Measurements from ENCODE around the gene NRDC.

NRDC gene

DNA sequence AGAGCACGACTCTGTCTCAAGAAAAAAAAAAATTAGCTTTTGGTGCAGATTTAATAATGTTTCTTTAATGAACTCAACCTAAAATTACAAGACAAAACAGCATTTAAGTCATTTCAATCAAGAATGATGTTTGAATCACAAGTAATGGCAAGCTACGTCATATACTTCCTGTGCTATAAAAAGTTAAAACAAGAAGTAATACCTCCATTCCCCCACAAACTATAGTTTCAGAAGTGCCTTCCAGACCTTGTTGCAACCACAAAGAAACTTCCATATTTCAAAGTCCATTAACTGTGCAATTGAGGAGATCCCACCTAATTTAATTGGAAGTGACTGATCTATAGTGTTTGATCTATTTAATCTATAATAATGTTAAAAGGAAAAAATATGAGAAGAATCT, 15.1 kb downstream of the NRDC start:
- TF ChIP-seq ZFX (IDR thresholded peaks at IDR 0.05), result no peak
- no peak overlapping the region for H3K27ac ChIP-seq

DNA sequence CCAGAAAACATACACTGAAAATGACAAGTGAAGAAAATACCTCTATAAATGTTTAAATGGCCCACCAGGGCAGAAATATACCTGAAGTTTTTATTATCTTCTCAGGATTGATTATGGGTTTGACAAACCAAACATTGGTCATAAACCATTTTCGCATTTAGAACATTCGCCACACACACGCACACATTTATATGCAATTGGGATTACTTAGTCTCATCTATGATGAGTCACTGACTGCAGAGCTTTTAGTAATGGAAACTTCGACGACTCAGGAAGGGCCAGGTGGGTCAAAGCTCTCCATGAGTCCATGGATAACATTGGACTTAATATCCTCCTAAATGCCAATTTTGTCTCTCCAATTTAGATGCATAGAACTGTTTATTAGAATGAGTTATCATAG, 16.9 kb downstream of the NRDC start:
- H3K27ac ChIP-seq, result no peak overlapping the region
- no peak for TF ChIP-seq ZFX (IDR thresholded peaks at IDR 0.05)
- TF ChIP-seq, protein P1, sequence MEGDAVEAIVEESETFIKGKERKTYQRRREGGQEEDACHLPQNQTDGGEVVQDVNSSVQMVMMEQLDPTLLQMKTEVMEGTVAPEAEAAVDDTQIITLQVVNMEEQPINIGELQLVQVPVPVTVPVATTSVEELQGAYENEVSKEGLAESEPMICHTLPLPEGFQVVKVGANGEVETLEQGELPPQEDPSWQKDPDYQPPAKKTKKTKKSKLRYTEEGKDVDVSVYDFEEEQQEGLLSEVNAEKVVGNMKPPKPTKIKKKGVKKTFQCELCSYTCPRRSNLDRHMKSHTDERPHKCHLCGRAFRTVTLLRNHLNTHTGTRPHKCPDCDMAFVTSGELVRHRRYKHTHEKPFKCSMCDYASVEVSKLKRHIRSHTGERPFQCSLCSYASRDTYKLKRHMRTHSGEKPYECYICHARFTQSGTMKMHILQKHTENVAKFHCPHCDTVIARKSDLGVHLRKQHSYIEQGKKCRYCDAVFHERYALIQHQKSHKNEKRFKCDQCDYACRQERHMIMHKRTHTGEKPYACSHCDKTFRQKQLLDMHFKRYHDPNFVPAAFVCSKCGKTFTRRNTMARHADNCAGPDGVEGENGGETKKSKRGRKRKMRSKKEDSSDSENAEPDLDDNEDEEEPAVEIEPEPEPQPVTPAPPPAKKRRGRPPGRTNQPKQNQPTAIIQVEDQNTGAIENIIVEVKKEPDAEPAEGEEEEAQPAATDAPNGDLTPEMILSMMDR (conservative IDR thresholded peaks at IDR 0.05), result no peak

DNA sequence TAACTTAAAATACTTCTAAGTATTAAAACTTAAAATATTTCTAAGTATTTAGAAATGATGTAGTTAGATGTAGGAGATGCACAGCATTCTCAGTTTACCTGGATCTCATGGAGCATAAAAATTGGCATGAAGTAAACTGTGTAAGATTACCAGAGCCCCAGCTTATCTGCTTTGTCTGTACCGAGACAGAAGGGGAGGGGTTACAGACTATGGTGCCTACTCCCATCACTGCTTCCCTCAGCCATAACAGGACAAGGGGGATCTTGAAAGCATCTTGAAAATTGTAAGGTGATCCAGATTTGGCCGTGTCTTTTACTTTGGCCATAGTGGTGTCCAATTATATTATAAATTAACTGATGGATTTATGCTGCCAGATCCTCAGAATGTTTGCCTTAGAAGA, 18.8 kb downstream of the NRDC start:
- H3K27ac ChIP-seq, result no peak overlapping the region
- TF ChIP-seq, protein P1 (conservative IDR thresholded peaks at IDR 0.05), result no peak
- TF ChIP-seq ZFX (IDR thresholded peaks at IDR 0.05), result no peak

DNA sequence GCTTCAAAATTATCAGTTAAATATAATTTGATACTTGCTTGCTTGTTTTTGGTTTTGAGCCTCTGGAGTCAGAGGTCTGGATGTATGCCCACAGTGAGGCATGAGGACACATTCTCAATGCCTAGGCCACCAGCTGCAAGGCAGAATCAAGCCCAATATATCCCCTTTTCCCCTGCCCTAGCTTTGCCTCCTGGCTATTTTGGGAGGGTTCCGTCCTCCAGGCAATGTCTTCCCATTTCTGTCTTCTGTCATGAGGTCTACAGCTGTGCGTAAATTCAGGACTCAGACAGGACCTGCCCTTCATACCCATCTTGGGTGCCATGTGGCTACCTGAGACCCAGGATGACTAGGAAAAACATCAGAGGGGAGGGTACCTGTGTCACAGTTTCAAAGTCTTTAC, 19.2 kb downstream of the NRDC start:
- no peak overlapping the region for H3K27ac ChIP-seq

DNA sequence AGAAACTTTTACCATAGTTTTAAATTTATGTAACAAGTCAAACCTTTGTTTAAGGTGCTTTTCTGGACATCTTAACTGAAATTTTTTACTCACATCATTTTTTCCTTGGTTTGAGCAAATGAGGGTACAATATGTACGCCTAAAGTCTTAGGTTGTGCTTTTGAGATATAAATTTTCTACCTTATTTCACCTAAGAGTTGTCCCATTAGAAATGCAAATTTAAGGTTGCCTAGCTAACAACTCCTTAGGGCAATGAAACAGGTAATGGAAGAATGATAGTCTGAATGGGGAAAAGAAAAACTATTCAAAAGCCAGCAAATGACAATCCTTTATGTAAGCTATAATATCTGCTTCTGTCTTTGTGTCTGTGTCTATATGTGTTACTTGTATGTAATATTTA, 19.6 kb downstream of the NRDC start:
- no peak for TF ChIP-seq ZFX (IDR thresholded peaks at IDR 0.05)
- TF ChIP-seq, protein P1 (conservative IDR thresholded peaks at IDR 0.05), result no peak
- H3K27ac ChIP-seq, result no peak overlapping the region

More for the DNA sequence above, 19.2 kb downstream of the NRDC start:
- no peak for TF ChIP-seq ZFX (IDR thresholded peaks at IDR 0.05)
- TF ChIP-seq, protein P1 (conservative IDR thresholded peaks at IDR 0.05), result no peak

DNA sequence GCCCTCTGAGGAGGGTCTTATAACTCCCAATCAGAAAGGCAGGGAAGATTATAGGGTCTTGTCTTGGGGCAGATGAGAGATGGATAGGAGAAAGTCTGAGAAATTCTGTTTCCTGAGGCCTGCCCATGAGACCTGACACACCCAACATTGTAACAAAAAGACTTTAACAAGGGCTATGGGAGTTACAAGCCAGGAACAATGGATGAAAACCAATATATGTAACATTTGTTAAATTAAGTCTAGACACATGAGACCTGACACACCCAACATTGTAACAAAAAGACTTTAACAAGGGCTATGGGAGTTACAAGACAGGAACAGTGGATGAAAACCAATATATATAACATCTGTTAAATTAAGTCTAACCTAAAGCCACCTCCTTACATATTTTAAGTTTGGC, 21.8 kb downstream of the NRDC start:
- no peak for TF ChIP-seq ZFX (IDR thresholded peaks at IDR 0.05)
- TF ChIP-seq, protein P1 (conservative IDR thresholded peaks at IDR 0.05), result no peak
- no peak overlapping the region for H3K27ac ChIP-seq

DNA sequence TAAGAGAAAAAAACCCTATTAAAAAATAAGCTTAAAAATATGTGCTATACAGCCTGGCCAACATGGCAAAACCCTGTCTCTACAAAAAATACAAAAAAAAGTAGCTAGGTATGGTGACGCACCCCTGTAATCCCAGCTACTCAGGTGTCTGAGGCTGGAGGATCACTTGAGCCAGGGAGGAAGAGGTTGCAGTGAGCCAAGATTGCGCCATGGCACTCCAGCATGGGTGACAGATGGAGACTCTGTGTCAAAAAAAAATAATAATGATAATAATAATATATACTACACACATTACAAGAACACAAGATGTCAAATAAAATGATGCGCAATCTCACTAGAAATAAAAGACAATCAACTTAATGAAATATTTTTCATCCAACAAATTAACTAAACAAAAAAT, 22.9 kb downstream of the NRDC start:
- H3K27ac ChIP-seq, result no peak overlapping the region
- no peak for TF ChIP-seq ZFX (IDR thresholded peaks at IDR 0.05)
- TF ChIP-seq, protein P1 (conservative IDR thresholded peaks at IDR 0.05), result no peak

DNA sequence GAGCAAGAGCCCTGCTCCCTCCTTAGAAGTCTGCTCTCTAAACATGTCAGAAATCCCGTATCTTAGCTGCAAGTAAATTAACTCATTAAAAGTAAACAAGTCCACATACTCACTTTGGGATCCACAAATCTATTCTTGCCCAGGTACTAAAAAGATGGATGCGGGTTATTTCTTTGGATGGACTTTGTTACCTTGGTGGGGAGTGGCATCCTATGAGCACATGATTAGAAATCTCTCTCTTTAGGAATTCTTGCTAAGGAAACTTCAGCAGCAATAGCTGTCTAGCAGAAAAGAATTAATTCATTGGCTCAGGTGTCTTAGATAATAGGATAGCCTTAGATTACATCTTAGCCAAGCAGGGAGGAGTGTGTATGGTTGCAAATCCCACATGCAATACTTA, 25.2 kb downstream of the NRDC start:
- no peak overlapping the region for H3K27ac ChIP-seq
- TF ChIP-seq, protein P1 (conservative IDR thresholded peaks at IDR 0.05), result no peak
- TF ChIP-seq ZFX (IDR thresholded peaks at IDR 0.05), result no peak
